ENCODE data around the gene NLK. TPM values are rescaled to one million over a fixed set of nuclear protein-coding genes. Genes with fewer than 3 reads are reported as not detected.

NLK gene
- total RNA-seq, 2 experiments from 2014 or later = 18.1 to 27.8 TPM

DNA sequence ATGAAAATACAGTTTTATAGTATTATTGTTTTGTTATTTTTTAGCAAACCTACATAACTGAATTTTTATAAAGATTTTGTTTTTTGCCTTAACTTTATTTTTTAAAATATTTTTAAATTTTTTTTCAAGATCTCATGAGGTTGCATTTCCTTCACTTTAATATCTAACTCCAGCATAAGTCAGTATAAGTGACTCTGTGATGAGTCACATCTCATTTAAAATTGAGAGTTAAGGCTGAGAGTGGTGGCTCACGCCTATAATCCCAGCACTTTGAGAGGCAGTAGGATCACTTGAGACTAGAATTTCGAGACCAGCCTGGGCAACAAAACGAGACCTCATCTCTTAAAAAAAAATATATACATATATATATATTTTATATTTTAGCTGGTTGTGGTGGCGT, 44.0 kb downstream of the NLK start:
- intact Hi-C loops (cut with micrococcal nuclease; ENCODE audit: unreplicated experiment) = no loop called here
- BruUV-seq (replicated peaks) = no TSS peak
- no peaks in the 10 kb centered on the region for H3K36me3 ChIP-seq (ENCODE audit: insufficient read depth, low read length)

GRCh38 chr17:28087743-28088142, 45.3 kb downstream of the NLK start:
- Histone ChIP-seq H3K4me1 (ENCODE audit: insufficient read depth, low read length, poor library complexity, severe bottlenecking) (no peaks in the 10 kb centered on the region), H3K27ac (ENCODE audit: low read depth, low read length, poor library complexity, severe bottlenecking) (no peak overlapping the region), H3K79me2 (ENCODE audit: insufficient read depth, low read depth, low read length) (peaks cover 19% of the 10 kb centered on the region), H2AFZ (ENCODE audit: low read length) (no peak overlapping the region), H3K9me2 (ENCODE audit: insufficient read depth, low read length) (no peaks in the 10 kb centered on the region), H4K20me1 (ENCODE audit: insufficient read depth, low read length) (peaks cover 9% of the 10 kb centered on the region; the same call in 1 of the 2 replicates), H3K4me2 (ENCODE audit: low read length) (no peak overlapping the region), H3K4me3 (ENCODE audit: low read depth, low read length, poor library complexity, severe bottlenecking) (no peak overlapping the region), H3K9me3 (ENCODE audit: low read length) (peaks cover 4% of the 10 kb centered on the region; the same call in 1 of the 2 replicates), H3K36me3 (ENCODE audit: insufficient read depth, low read length) (no peaks in the 10 kb centered on the region)
- no TSS peak for BruUV-seq (replicated peaks)
- POLR2A ChIA-PET = interaction anchor here (1.1 kb wide), 1 partner anchor 27 kb away, joined by 4 read pairs; no protein-coding TSS in a partner anchor
- intact Hi-C loops (cut with micrococcal nuclease; ENCODE audit: unreplicated experiment) = no loop called here
- CTCF ChIA-PET (ENCODE audit: unreplicated experiment) = no interaction called here
- DNase-seq (ENCODE audit: low spot score) = no peak
- TF ChIP-seq CTCF (conservative IDR thresholded peaks at IDR 0.05; ENCODE audit: low read length) (no peak), EZH2phosphoT487 (IDR thresholded peaks at IDR 0.05; ENCODE audit: borderline replicate concordance, low read depth, low read length) (no peak)

More for the DNA sequence above, 44.0 kb downstream of the NLK start:
- no peak overlapping the region for H2AFZ ChIP-seq (ENCODE audit: low read length)
- no peaks in the 10 kb centered on the region for H3K4me1 ChIP-seq (ENCODE audit: insufficient read depth, low read length, poor library complexity, severe bottlenecking)
- DNase-seq (ENCODE audit: low spot score) = no peak
- H3K4me2 ChIP-seq (ENCODE audit: low read length) = no peak overlapping the region
- no peak overlapping the region for H3K4me3 ChIP-seq (ENCODE audit: low read depth, low read length, poor library complexity, severe bottlenecking)
- no peaks in the 10 kb centered on the region for H3K9me2 ChIP-seq (ENCODE audit: insufficient read depth, low read length)
- peaks cover 19% of the 10 kb centered on the region for H3K79me2 ChIP-seq (ENCODE audit: insufficient read depth, low read depth, low read length)
- no peak for TF ChIP-seq EZH2phosphoT487 (IDR thresholded peaks at IDR 0.05; ENCODE audit: borderline replicate concordance, low read depth, low read length)
- TF ChIP-seq CTCF (conservative IDR thresholded peaks at IDR 0.05; ENCODE audit: low read length) = no peak
- peaks cover 9% of the 10 kb centered on the region; the same call in 1 of the 2 replicates for H4K20me1 ChIP-seq (ENCODE audit: insufficient read depth, low read length)
- ChIA-PET CTCF (ENCODE audit: unreplicated experiment) (no interaction called here), POLR2A (interaction anchor here (0.7 to 1.1 kb wide), 2 partner anchors 11 to 26 kb away, joined by 3 to 4 read pairs; no protein-coding TSS in a partner anchor)
- peaks cover 4% of the 10 kb centered on the region; the same call in 1 of the 2 replicates for H3K9me3 ChIP-seq (ENCODE audit: low read length)
- no peak overlapping the region for H3K27ac ChIP-seq (ENCODE audit: low read depth, low read length, poor library complexity, severe bottlenecking)

GRCh38 chr17:28090551-28090950, 48.1 kb downstream of the NLK start:
- no peaks in the 10 kb centered on the region for H3K4me1 ChIP-seq (ENCODE audit: insufficient read depth, low read length, poor library complexity, severe bottlenecking)
- H3K36me3 ChIP-seq (ENCODE audit: insufficient read depth, low read length) = no peaks in the 10 kb centered on the region
- H3K9me2 ChIP-seq (ENCODE audit: insufficient read depth, low read length) = no peaks in the 10 kb centered on the region
- DNase-seq (ENCODE audit: low spot score) = no peak
- peaks cover 4% of the 10 kb centered on the region; the same call in 1 of the 2 replicates for H3K9me3 ChIP-seq (ENCODE audit: low read length)
- no peak overlapping the region for H3K4me3 ChIP-seq (ENCODE audit: low read depth, low read length, poor library complexity, severe bottlenecking)
- no peak overlapping the region for H3K4me2 ChIP-seq (ENCODE audit: low read length)
- intact Hi-C loops (cut with micrococcal nuclease; ENCODE audit: unreplicated experiment) = no loop called here
- TF ChIP-seq CTCF (conservative IDR thresholded peaks at IDR 0.05; ENCODE audit: low read length) (no peak), EZH2phosphoT487 (IDR thresholded peaks at IDR 0.05; ENCODE audit: borderline replicate concordance, low read depth, low read length) (no peak)
- peaks cover 19% of the 10 kb centered on the region for H3K79me2 ChIP-seq (ENCODE audit: insufficient read depth, low read depth, low read length)
- H3K27ac ChIP-seq (ENCODE audit: low read depth, low read length, poor library complexity, severe bottlenecking) = no peak overlapping the region
- no peaks in the 10 kb centered on the region; the same call in 1 of the 2 replicates for H4K20me1 ChIP-seq (ENCODE audit: insufficient read depth, low read length)
- BruUV-seq (replicated peaks) = no TSS peak
- CTCF ChIA-PET (ENCODE audit: unreplicated experiment) = no interaction called here
- POLR2A ChIA-PET = interaction anchor here (1.4 to 1.7 kb wide), 2 partner anchors 15 to 16 kb away, joined by 3 to 8 read pairs; no protein-coding TSS in a partner anchor
- H2AFZ ChIP-seq (ENCODE audit: low read length) = no peak overlapping the region

All from OCI-LY7 (cell line).